H1 (cell line): ENCODE data around the gene SMIM34.
"Not testable (repeated sequence)": the region's sequence is repeated elsewhere in the genome, so short reads cannot be mapped to it uniquely, and the experiment has no call there.

Experiments used
- CEBPB ChIP-seq: IDR thresholded peaks from 2 replicates; pipeline ENCODE4 v1.6.1; 2012; ENCODE audit warnings: low read depth, low read length
- CHD7 ChIP-seq: fragments of 300-600 bp; sonication (generic); IDR thresholded peaks from 2 replicates; pipeline ENCODE4 v1.7.1; 2012; ENCODE audit warnings: low read length, moderate library complexity, mild to moderate bottlenecking, inconsistent platforms; ENCODE audit not compliant: insufficient replicate concordance
- CTCF ChIP-seq, 3 experiments: IDR thresholded peaks; 1 replicate in 2 of 3; 2 replicates in 1 of 3; pipeline versions ENCODE4 v1.5.1 to v1.6.1; 2011; ENCODE audit warnings: low read length in 3 of 3, mild to moderate bottlenecking in 3 of 3, inconsistent platforms in 2 of 3, low read depth in 1 of 3, moderate library complexity in 1 of 3; ENCODE audit not compliant: insufficient read depth in 1 of 3; ENCODE audit errors: control extremely low read depth in 1 of 3
- GABPA ChIP-seq: IDR thresholded peaks from 2 replicates; pipeline ENCODE4 v1.6.1; 2011; ENCODE audit warnings: mild to moderate bottlenecking, low read length, moderate library complexity, borderline replicate concordance; ENCODE audit not compliant: insufficient read depth
- HDAC2 ChIP-seq, 2 experiments: fragments of 300-600 bp in 1 of 2; sonication (generic) in 1 of 2; IDR thresholded peaks; 2 replicates each; pipeline ENCODE4 v1.6.1; 2011 to 2012; ENCODE audit warnings: low read depth in 2 of 2, low read length in 2 of 2, mild to moderate bottlenecking in 2 of 2, moderate library complexity in 2 of 2, borderline replicate concordance in 1 of 2, inconsistent platforms in 1 of 2
- MAX ChIP-seq: IDR thresholded peaks from 2 replicates; pipeline ENCODE4 v1.6.1; 2012; ENCODE audit warnings: inconsistent platforms
- NRF1 ChIP-seq: IDR thresholded peaks from 2 replicates; pipeline ENCODE4 v1.6.1; 2011; ENCODE audit warnings: mild to moderate bottlenecking, low read depth, low read length, improper control_type of control experiment
- POLR2A ChIP-seq, 2 experiments: IDR thresholded peaks; 1 replicate in 1 of 2; 2 replicates in 1 of 2; pipeline ENCODE4 v1.6.1; 2011; ENCODE audit warnings: low read depth in 2 of 2, low read length in 2 of 2, mild to moderate bottlenecking in 2 of 2; ENCODE audit errors: control extremely low read depth in 1 of 2
- RXRA ChIP-seq: IDR thresholded peaks from 2 replicates; pipeline ENCODE4 v1.6.1; 2011; ENCODE audit warnings: low read depth, mild to moderate bottlenecking, low read length, moderate library complexity; ENCODE audit not compliant: insufficient read depth
- TCF12 ChIP-seq: IDR thresholded peaks from 2 replicates; pipeline ENCODE4 v1.6.1; 2011; ENCODE audit warnings: low read depth, mild to moderate bottlenecking, low read length
- USF2 ChIP-seq: IDR thresholded peaks from 2 replicates; pipeline ENCODE4 v1.6.1; 2011; ENCODE audit warnings: low read length, improper control_type of control experiment

- not testable (repeated sequence) for TF ChIP-seq MAX; CTCF (IDR thresholded peaks at IDR 0.05; ENCODE audit: control extremely low read depth in 1 of 3, insufficient read depth in 1 of 3, low read depth in 1 of 3, low read length in 3 of 3); POLR2A (IDR thresholded peaks at IDR 0.05; ENCODE audit: control extremely low read depth in 1 of 2, low read depth in 2 of 2, low read length in 2 of 2); USF2; CHD7; CEBPB; NRF1; TCF12; HDAC2 (IDR thresholded peaks at IDR 0.05; ENCODE audit: borderline replicate concordance in 1 of 2, low read depth in 2 of 2, low read length in 2 of 2); RXRA; GABPA
Observed at GRCh38 chr21:34459426-34459825, 35.7 kb upstream of the SMIM34 start.
